Measurements from ENCODE around the gene YIF1A.
A peak's percentile ranks its signal among the peaks of the same experiment; 100 is the strongest.

Gene YIF1A

DNA sequence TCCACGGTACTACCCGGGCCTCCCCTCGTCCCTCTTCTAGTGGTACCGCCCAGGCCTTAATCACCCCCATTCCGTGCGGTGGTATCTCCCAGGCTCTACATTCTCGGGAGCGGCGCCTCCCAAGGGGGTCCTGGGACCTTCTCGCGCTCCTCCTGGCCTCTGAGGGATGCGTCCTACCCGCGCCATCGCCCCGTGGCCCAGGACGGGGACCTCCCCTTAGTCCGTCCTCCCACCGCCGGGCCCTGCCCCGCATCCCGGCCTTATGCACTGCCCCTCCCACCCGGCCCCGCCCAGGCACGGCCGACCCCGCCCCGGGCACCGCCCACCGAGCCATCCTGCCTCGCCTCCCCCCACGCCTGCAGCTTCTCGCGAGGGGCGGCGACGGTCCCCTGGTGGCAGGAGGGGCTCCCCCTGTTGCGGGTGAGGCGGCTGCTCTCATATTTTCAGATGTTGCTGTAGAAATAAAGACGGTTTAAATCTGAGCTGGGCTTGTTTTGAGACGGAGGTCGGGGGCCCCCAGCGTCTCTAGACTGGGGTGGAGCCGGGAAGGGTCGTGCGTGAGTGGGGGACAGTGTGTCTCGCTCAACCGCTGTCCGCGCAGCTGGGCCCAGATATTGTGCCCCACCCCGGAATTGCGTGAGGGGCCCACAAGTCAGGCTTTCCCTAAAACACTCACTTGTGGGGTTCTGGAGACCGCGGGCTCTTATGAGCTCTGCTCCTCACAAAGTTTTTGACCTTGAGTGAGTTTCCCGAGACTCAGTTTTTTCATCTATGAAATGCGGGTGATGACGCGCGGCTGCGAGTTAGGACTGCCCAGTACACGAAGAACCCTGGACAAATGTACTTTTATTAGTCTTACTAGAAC lies 21.3 kb downstream of the YIF1A start (continued):
- TF ChIP-seq, protein P1, sequence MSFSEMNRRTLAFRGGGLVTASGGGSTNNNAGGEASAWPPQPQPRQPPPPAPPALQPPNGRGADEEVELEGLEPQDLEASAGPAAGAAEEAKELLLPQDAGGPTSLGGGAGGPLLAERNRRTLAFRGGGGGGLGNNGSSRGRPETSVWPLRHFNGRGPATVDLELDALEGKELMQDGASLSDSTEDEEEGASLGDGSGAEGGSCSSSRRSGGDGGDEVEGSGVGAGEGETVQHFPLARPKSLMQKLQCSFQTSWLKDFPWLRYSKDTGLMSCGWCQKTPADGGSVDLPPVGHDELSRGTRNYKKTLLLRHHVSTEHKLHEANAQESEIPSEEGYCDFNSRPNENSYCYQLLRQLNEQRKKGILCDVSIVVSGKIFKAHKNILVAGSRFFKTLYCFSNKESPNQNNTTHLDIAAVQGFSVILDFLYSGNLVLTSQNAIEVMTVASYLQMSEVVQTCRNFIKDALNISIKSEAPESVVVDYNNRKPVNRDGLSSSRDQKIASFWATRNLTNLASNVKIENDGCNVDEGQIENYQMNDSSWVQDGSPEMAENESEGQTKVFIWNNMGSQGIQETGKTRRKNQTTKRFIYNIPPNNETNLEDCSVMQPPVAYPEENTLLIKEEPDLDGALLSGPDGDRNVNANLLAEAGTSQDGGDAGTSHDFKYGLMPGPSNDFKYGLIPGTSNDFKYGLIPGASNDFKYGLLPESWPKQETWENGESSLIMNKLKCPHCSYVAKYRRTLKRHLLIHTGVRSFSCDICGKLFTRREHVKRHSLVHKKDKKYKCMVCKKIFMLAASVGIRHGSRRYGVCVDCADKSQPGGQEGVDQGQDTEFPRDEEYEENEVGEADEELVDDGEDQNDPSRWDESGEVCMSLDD (tag by site-specific recombination; IDR thresholded peaks at IDR 0.05), result peak; percentile 76
- TF ChIP-seq, protein P2, sequence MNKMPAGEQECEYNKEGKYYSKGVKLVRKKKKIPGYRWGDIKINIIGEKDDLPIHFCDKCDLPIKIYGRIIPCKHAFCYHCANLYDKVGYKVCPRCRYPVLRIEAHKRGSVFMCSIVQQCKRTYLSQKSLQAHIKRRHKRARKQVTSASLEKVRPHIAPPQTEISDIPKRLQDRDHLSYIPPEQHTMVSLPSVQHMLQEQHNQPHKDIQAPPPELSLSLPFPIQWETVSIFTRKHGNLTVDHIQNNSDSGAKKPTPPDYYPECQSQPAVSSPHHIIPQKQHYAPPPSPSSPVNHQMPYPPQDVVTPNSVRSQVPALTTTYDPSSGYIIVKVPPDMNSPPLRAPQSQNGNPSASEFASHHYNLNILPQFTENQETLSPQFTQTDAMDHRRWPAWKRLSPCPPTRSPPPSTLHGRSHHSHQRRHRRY (tag by site-specific recombination; IDR thresholded peaks at IDR 0.05), result no peak
- TF ChIP-seq, protein P3, sequence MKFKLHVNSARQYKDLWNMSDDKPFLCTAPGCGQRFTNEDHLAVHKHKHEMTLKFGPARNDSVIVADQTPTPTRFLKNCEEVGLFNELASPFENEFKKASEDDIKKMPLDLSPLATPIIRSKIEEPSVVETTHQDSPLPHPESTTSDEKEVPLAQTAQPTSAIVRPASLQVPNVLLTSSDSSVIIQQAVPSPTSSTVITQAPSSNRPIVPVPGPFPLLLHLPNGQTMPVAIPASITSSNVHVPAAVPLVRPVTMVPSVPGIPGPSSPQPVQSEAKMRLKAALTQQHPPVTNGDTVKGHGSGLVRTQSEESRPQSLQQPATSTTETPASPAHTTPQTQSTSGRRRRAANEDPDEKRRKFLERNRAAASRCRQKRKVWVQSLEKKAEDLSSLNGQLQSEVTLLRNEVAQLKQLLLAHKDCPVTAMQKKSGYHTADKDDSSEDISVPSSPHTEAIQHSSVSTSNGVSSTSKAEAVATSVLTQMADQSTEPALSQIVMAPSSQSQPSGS (tag by site-specific recombination; IDR thresholded peaks at IDR 0.05; ENCODE audit: low read depth), result no peak
- TF ChIP-seq, protein P4, sequence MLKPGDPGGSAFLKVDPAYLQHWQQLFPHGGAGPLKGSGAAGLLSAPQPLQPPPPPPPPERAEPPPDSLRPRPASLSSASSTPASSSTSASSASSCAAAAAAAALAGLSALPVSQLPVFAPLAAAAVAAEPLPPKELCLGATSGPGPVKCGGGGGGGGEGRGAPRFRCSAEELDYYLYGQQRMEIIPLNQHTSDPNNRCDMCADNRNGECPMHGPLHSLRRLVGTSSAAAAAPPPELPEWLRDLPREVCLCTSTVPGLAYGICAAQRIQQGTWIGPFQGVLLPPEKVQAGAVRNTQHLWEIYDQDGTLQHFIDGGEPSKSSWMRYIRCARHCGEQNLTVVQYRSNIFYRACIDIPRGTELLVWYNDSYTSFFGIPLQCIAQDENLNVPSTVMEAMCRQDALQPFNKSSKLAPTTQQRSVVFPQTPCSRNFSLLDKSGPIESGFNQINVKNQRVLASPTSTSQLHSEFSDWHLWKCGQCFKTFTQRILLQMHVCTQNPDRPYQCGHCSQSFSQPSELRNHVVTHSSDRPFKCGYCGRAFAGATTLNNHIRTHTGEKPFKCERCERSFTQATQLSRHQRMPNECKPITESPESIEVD (tag by site-specific recombination; IDR thresholded peaks at IDR 0.05), result no peak
- TF ChIP-seq KLF9 (tag by site-specific recombination; IDR thresholded peaks at IDR 0.05; ENCODE audit: low read depth) (peak; percentile 93), SCRT1 (tag by site-specific recombination; IDR thresholded peaks at IDR 0.05; ENCODE audit: borderline replicate concordance) (no peak), ZNF48 (tag by site-specific recombination; IDR thresholded peaks at IDR 0.05) (no peak), ZFP3 (tag by site-specific recombination; IDR thresholded peaks at IDR 0.05; ENCODE audit: low read depth) (no peak), ZFP69B (tag by site-specific recombination; IDR thresholded peaks at IDR 0.05) (peak; percentile 67; the same call in 1 of the 2 replicates), ZNF792 (tag by site-specific recombination; IDR thresholded peaks at IDR 0.05) (no peak), ZNF548 (tag by site-specific recombination; IDR thresholded peaks at IDR 0.05) (no peak), GLI2 (tag by site-specific recombination; IDR thresholded peaks at IDR 0.05; ENCODE audit: borderline replicate concordance, low read depth) (no peak), GFI1B (tag by site-specific recombination; IDR thresholded peaks at IDR 0.05) (no peak), ZFHX2 (tag by site-specific recombination; conservative IDR thresholded peaks at IDR 0.05) (peak; percentile 37), ZNF404 (tag by site-specific recombination; IDR thresholded peaks at IDR 0.05) (no peak)
- TF ChIP-seq, protein P5, sequence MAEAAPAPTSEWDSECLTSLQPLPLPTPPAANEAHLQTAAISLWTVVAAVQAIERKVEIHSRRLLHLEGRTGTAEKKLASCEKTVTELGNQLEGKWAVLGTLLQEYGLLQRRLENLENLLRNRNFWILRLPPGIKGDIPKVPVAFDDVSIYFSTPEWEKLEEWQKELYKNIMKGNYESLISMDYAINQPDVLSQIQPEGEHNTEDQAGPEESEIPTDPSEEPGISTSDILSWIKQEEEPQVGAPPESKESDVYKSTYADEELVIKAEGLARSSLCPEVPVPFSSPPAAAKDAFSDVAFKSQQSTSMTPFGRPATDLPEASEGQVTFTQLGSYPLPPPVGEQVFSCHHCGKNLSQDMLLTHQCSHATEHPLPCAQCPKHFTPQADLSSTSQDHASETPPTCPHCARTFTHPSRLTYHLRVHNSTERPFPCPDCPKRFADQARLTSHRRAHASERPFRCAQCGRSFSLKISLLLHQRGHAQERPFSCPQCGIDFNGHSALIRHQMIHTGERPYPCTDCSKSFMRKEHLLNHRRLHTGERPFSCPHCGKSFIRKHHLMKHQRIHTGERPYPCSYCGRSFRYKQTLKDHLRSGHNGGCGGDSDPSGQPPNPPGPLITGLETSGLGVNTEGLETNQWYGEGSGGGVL (tag by site-specific recombination; IDR thresholded peaks at IDR 0.05), result peak; percentile 37; the same call in 1 of the 2 replicates
- TF ChIP-seq, protein P6, sequence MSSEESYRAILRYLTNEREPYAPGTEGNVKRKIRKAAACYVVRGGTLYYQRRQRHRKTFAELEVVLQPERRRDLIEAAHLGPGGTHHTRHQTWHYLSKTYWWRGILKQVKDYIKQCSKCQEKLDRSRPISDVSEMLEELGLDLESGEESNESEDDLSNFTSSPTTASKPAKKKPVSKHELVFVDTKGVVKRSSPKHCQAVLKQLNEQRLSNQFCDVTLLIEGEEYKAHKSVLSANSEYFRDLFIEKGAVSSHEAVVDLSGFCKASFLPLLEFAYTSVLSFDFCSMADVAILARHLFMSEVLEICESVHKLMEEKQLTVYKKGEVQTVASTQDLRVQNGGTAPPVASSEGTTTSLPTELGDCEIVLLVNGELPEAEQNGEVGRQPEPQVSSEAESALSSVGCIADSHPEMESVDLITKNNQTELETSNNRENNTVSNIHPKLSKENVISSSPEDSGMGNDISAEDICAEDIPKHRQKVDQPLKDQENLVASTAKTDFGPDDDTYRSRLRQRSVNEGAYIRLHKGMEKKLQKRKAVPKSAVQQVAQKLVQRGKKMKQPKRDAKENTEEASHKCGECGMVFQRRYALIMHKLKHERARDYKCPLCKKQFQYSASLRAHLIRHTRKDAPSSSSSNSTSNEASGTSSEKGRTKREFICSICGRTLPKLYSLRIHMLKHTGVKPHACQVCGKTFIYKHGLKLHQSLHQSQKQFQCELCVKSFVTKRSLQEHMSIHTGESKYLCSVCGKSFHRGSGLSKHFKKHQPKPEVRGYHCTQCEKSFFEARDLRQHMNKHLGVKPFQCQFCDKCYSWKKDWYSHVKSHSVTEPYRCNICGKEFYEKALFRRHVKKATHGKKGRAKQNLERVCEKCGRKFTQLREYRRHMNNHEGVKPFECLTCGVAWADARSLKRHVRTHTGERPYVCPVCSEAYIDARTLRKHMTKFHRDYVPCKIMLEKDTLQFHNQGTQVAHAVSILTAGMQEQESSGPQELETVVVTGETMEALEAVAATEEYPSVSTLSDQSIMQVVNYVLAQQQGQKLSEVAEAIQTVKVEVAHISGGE (tag by site-specific recombination; conservative IDR thresholded peaks at IDR 0.05; ENCODE audit: low read depth), result 0 out of 2 replicates have a peak, but pooled peaks have one; percentile 32
- TF ChIP-seq, protein P7, sequence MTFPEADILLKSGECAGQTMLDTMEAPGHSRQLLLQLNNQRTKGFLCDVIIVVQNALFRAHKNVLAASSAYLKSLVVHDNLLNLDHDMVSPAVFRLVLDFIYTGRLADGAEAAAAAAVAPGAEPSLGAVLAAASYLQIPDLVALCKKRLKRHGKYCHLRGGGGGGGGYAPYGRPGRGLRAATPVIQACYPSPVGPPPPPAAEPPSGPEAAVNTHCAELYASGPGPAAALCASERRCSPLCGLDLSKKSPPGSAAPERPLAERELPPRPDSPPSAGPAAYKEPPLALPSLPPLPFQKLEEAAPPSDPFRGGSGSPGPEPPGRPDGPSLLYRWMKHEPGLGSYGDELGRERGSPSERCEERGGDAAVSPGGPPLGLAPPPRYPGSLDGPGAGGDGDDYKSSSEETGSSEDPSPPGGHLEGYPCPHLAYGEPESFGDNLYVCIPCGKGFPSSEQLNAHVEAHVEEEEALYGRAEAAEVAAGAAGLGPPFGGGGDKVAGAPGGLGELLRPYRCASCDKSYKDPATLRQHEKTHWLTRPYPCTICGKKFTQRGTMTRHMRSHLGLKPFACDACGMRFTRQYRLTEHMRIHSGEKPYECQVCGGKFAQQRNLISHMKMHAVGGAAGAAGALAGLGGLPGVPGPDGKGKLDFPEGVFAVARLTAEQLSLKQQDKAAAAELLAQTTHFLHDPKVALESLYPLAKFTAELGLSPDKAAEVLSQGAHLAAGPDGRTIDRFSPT (tag by site-specific recombination; IDR thresholded peaks at IDR 0.05), result no peak
- TF ChIP-seq, protein P8, sequence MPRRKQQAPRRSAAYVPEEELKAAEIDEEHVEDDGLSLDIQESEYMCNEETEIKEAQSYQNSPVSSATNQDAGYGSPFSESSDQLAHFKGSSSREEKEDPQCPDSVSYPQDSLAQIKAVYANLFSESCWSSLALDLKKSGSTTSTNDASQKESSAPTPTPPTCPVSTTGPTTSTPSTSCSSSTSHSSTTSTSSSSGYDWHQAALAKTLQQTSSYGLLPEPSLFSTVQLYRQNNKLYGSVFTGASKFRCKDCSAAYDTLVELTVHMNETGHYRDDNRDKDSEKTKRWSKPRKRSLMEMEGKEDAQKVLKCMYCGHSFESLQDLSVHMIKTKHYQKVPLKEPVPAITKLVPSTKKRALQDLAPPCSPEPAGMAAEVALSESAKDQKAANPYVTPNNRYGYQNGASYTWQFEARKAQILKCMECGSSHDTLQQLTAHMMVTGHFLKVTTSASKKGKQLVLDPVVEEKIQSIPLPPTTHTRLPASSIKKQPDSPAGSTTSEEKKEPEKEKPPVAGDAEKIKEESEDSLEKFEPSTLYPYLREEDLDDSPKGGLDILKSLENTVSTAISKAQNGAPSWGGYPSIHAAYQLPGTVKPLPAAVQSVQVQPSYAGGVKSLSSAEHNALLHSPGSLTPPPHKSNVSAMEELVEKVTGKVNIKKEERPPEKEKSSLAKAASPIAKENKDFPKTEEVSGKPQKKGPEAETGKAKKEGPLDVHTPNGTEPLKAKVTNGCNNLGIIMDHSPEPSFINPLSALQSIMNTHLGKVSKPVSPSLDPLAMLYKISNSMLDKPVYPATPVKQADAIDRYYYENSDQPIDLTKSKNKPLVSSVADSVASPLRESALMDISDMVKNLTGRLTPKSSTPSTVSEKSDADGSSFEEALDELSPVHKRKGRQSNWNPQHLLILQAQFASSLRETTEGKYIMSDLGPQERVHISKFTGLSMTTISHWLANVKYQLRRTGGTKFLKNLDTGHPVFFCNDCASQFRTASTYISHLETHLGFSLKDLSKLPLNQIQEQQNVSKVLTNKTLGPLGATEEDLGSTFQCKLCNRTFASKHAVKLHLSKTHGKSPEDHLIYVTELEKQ (tag by site-specific recombination; IDR thresholded peaks at IDR 0.05; ENCODE audit: borderline replicate concordance), result no peak

Data from HEK293 (cell line).